Mononuclear cell (primary cell): ENCODE results near the gene PLS1. TPM values are rescaled to one million over a fixed set of nuclear protein-coding genes. Genes with fewer than 3 reads are reported as not detected.

Experiments used
- H3K27me3 ChIP-seq: 2 replicates; pipeline ENCODE4 v1.6.0; 2011; ENCODE audit warnings: low read length, control low read depth; ENCODE audit not compliant: insufficient read depth
- H3K4me1 ChIP-seq: 2 replicates; pipeline ENCODE4 v1.5.1; 2011; ENCODE audit warnings: mild to moderate bottlenecking, low read length, control low read depth; ENCODE audit not compliant: insufficient read depth
- H3K4me3 ChIP-seq: 2 replicates; pipeline ENCODE4 v1.5.1; 2011; ENCODE audit warnings: mild to moderate bottlenecking, low read length, moderate library complexity
- H3K9me3 ChIP-seq: 2 replicates; pipeline ENCODE4 v1.5.1; 2011; ENCODE audit warnings: low read depth, mild to moderate bottlenecking, control low read depth, low read length
- total RNA-seq: library from RNA; depleted of rRNA; stranded (reverse); fragments of >200 nt; gene quantifications from one replicate; pipeline ENCODE4 v1.2.3, GENCODE V29; 2012

PLS1 gene
- total RNA-seq, 1 donor, result 1.2 TPM

DNA sequence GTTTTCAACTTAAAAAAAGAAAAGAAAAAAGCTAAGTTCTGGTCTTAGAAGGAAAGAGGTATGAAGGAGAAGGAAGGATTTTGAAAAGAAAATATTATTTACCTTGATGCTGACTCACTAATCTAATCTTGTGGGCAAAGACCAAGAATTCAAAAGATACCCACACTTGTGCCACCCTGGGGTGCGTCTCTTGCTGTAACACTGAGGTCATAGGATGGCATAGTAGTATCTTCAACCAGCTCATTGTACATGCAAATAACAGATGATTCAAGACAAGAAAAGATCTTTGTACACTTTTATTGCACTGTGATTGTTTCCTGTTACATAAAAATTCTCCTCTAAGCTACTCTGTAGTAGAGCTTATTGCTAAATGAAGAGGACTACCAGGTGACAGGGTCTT, 17.3 kb downstream of the PLS1 start:
- H3K4me1 ChIP-seq, result no peaks in the 10 kb centered on the region
- no peak overlapping the region for H3K4me3 ChIP-seq
- no peaks in the 10 kb centered on the region for H3K9me3 ChIP-seq
- H3K27me3 ChIP-seq, result no peaks in the 10 kb centered on the region

- H3K4me3 ChIP-seq, result no peak overlapping the region
These were observed 17.9 kb downstream of the PLS1 start for GRCh38 chr3:142614059-142614626.

GRCh38 chr3:142615171-142615570, 19.0 kb downstream of the PLS1 start:
- H3K27me3 ChIP-seq, result no peaks in the 10 kb centered on the region
- H3K4me1 ChIP-seq, result no peaks in the 10 kb centered on the region
- no peaks in the 10 kb centered on the region for H3K9me3 ChIP-seq
- no peak overlapping the region for H3K4me3 ChIP-seq

More at GRCh38 chr3:142614059-142614626, 17.9 kb downstream of the PLS1 start:
- Histone ChIP-seq H3K27me3 (no peaks in the 10 kb centered on the region), H3K9me3 (no peaks in the 10 kb centered on the region), H3K4me1 (no peaks in the 10 kb centered on the region)

- no peaks in the 10 kb centered on the region for H3K4me1 ChIP-seq
- no peaks in the 10 kb centered on the region for H3K27me3 ChIP-seq
- no peak overlapping the region for H3K4me3 ChIP-seq
- no peaks in the 10 kb centered on the region for H3K9me3 ChIP-seq
These were observed 22.8 kb downstream of the PLS1 start for GRCh38 chr3:142618917-142619461.

GRCh38 chr3:142622405-142622804, 26.2 kb downstream of the PLS1 start:
- no peaks in the 10 kb centered on the region for H3K27me3 ChIP-seq
- no peaks in the 10 kb centered on the region for H3K4me1 ChIP-seq
- no peak overlapping the region for H3K4me3 ChIP-seq
- H3K9me3 ChIP-seq, result no peaks in the 10 kb centered on the region

GRCh38 chr3:142623194-142623593, 27.0 kb downstream of the PLS1 start:
- no peaks in the 10 kb centered on the region for H3K27me3 ChIP-seq
- no peak overlapping the region for H3K4me3 ChIP-seq
- no peaks in the 10 kb centered on the region for H3K4me1 ChIP-seq
- H3K9me3 ChIP-seq, result no peaks in the 10 kb centered on the region

- no peaks in the 10 kb centered on the region for H3K27me3 ChIP-seq
- H3K9me3 ChIP-seq, result no peaks in the 10 kb centered on the region
- H3K4me1 ChIP-seq, result no peaks in the 10 kb centered on the region
- no peak overlapping the region for H3K4me3 ChIP-seq
These were observed 28.4 kb downstream of the PLS1 start for GRCh38 chr3:142624341-142625152.

DNA sequence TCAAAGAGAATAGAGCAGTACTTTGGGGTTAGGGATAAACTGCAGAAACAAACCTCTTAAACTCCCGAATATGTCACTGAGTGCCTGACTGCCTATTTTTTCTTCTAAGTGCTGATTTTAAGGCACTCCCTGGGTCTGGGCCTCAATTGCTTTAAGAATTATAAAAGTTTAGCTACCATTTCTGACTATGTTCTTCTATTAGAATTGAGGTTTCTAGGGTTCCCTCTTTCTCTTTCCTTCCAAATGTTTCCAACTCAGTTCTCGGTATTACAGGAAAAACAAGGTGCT, 28.9 kb downstream of the PLS1 start:
- no peaks in the 10 kb centered on the region for H3K27me3 ChIP-seq
- H3K4me1 ChIP-seq, result no peaks in the 10 kb centered on the region
- H3K4me3 ChIP-seq, result no peak overlapping the region
- H3K9me3 ChIP-seq, result no peaks in the 10 kb centered on the region

DNA sequence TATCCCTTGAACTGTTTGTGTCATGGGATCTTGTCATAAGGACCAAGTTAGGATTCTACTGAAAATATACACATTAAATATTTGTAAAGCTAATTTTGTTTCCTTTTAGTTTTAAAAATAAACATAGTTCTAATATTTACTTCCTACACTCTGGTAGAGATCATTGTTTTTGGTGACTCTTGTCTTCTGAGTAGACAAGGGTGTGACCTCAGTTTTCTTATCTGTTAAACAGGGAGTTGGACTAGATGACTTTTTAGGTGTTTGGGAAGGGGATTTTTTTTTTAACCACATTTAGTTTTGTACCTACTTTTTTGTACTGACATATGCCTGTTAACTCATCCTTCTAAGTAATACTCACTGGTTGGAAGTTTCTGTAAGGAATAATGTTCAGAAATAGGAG, 30.8 kb downstream of the PLS1 start:
- H3K9me3 ChIP-seq, result no peaks in the 10 kb centered on the region
- H3K27me3 ChIP-seq, result no peaks in the 10 kb centered on the region
- no peak overlapping the region for H3K4me3 ChIP-seq
- H3K4me1 ChIP-seq, result no peaks in the 10 kb centered on the region

DNA sequence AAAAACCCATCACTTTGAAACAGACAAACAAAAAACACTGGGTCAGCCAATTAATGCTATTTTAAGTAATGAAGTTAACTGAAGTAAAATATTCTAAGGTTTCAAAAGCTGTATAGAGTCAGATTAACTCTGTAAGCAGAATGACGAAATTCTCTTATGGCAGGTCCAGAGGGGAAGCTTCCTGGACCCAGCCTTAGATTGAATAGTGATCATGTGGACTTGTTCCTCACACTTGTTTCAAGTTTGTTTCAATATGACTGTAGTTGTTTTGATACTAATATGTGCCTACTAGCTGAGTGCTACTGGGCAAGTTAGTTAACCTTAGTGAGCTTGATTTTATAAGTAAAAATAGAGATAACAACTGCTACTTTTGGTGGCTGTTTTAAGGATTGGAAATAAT, 32.6 kb downstream of the PLS1 start:
- Histone ChIP-seq H3K4me3 (no peak overlapping the region), H3K27me3 (no peaks in the 10 kb centered on the region), H3K9me3 (no peaks in the 10 kb centered on the region), H3K4me1 (no peaks in the 10 kb centered on the region)

- H3K9me3 ChIP-seq, result no peaks in the 10 kb centered on the region
- H3K4me1 ChIP-seq, result no peaks in the 10 kb centered on the region
- H3K27me3 ChIP-seq, result no peaks in the 10 kb centered on the region
- H3K4me3 ChIP-seq, result no peak overlapping the region
These were observed 36.9 kb downstream of the PLS1 start for GRCh38 chr3:142633073-142633472.

DNA sequence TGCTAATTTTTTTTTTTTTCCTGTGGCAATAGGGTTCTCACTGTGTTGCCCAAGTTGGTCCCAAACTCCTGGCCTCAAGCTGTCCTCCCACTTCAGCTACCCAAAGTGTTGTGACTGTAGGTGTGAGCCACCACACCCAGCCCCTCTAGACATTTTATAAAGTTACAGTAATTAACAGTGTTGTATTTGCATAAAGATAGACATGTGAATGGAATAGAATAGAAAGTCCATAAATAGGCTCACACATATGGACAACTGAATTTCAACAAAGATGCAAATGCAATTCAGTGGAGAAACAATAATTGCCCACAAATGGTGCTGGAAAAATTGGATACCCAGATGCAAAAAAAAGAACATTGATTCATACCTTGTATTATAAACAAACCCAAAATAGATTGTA, 39.9 kb downstream of the PLS1 start:
- Histone ChIP-seq H3K27me3 (no peaks in the 10 kb centered on the region), H3K4me1 (no peaks in the 10 kb centered on the region), H3K4me3 (no peak overlapping the region), H3K9me3 (no peaks in the 10 kb centered on the region)

- no peaks in the 10 kb centered on the region for H3K27me3 ChIP-seq
- H3K9me3 ChIP-seq, result no peaks in the 10 kb centered on the region
- no peak overlapping the region for H3K4me3 ChIP-seq
These were observed 40.5 kb downstream of the PLS1 start for GRCh38 chr3:142636664-142637063.

DNA sequence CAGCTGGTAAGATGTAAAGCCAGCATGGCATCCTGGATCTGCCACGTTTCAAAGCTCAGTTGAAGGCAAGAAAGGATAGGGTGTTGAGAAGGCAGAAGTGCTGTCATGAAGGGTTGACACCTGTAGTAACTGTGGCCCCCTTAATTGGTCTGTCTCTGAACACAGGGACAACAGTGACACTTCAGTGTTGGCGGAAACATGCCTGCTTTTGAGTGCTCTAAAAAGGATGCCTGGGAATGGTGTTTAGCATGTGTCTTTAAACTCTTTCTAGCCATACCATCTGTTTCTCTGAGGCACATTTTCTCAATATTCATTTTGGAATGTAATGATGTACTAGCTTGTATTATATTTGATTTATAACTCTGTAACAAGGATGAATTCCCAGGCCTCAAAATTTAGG, 42.1 kb downstream of the PLS1 start:
- Histone ChIP-seq H3K4me3 (no peak overlapping the region), H3K9me3 (no peaks in the 10 kb centered on the region), H3K27me3 (no peaks in the 10 kb centered on the region), H3K4me1 (no peaks in the 10 kb centered on the region)

More at GRCh38 chr3:142636664-142637063, 40.5 kb downstream of the PLS1 start:
- no peaks in the 10 kb centered on the region for H3K4me1 ChIP-seq

DNA sequence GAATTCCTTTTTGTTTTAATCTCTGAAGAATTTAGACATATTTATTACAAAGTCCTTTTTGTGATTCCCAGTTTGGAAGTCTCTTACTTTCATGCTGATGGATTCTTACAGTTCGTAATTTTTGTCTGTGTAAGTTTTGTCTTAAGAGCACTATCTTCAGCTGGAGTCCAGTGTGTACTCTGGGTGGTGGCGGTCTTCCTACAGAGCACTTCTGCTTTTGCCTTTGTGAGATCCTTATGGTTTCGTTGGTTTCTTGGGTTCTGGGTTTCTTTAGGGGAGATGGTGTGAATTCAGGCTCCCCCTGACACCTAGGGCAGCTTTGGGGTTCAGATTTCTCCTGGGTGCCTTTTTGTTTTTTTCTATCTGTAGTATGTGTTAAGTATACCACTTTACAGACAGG, 45.3 kb downstream of the PLS1 start:
- Histone ChIP-seq H3K4me3 (no peak overlapping the region), H3K9me3 (no peaks in the 10 kb centered on the region), H3K27me3 (no peaks in the 10 kb centered on the region), H3K4me1 (no peaks in the 10 kb centered on the region)

- Histone ChIP-seq H3K9me3 (no peaks in the 10 kb centered on the region), H3K27me3 (no peaks in the 10 kb centered on the region), H3K4me1 (no peaks in the 10 kb centered on the region), H3K4me3 (no peak overlapping the region)
These were observed 46.8 kb downstream of the PLS1 start for GRCh38 chr3:142642956-142643355.
